Esophagus muscularis mucosa (tissue), 4 donors: ENCODE results near the gene AHNAK2. TPM values are rescaled to one million over a fixed set of nuclear protein-coding genes. Genes with fewer than 3 reads are reported as not detected.

Experiments used
- DNase-seq: peaks from one replicate; pipeline ENCODE4 v3.0.0-alpha.2; 2017; ENCODE audit errors: extremely low spot score
- H3K27ac ChIP-seq, 4 donors: fragments of 200-600 bp; sonication (generic); replicated peaks in 1 of 4; 1 replicate in 3 of 4; 2 replicates in 1 of 4; pipeline ENCODE4 v1.5.1; 2016 to 2019; ENCODE audit warnings: mild to moderate bottlenecking in 1 of 4
- H3K27me3 ChIP-seq, 4 donors: fragments of 200-600 bp; sonication (generic); one replicate each; pipeline versions ENCODE4 v1.5.1 to v1.6.0; 2016 to 2019
- H3K36me3 ChIP-seq, 4 donors: fragments of 200-600 bp; sonication (generic); one replicate each; pipeline ENCODE4 v1.5.1; 2016 to 2019
- H3K4me1 ChIP-seq, 4 donors: fragments of 200-600 bp; sonication (generic); one replicate each; pipeline ENCODE4 v1.5.1; 2016 to 2019
- H3K4me3 ChIP-seq, 4 donors: fragments of 200-600 bp; sonication (generic); 1 replicate in 2 of 4; 2 replicates in 2 of 4; pipeline ENCODE4 v1.5.1; 2016 to 2019; ENCODE audit warnings: mild to moderate bottlenecking in 4 of 4, moderate library complexity in 1 of 4
- H3K9me3 ChIP-seq, 4 donors: fragments of 200-600 bp; sonication (generic); 1 replicate in 3 of 4; 2 replicates in 1 of 4; pipeline ENCODE4 v1.5.1; 2016 to 2019
- CTCF ChIP-seq, 3 experiments: fragments of 200-600 bp in 2 of 3; fragments of 450-650 bp in 1 of 3; sonication (generic) in 2 of 3; IDR thresholded peaks; one replicate each; pipeline ENCODE4 v1.5.1; 2017 to 2019; ENCODE audit warnings: antibody characterized with exemption in 3 of 3, mild to moderate bottlenecking in 2 of 3, moderate library complexity in 1 of 3
- EP300 ChIP-seq: sonication (generic); formaldehyde crosslinking; IDR thresholded peaks from one replicate; pipeline ENCODE4 v1.6.1; 2017; ENCODE audit warnings: antibody characterized with exemption
- POLR2A ChIP-seq: fragments of 450-650 bp; IDR thresholded peaks from one replicate; pipeline ENCODE4 v1.6.1; 2017; ENCODE audit warnings: antibody characterized with exemption, moderate library complexity, mild to moderate bottlenecking, low read depth
- POLR2AphosphoS5 ChIP-seq, 2 donors: sonication (generic); formaldehyde crosslinking; IDR thresholded peaks; one replicate each; pipeline ENCODE4 v1.6.1; 2017; ENCODE audit warnings: antibody characterized with exemption in 2 of 2
- WGBS: methylation state at CpG from one replicate; pipeline ENCODE4 v1.1.5; 2018; 5-methylcytosine and 5-hydroxymethylcytosine counted together
- intact Hi-C: fragments of 100-400 bp; cut with DNase I; formaldehyde crosslinking; loops from one replicate; pipeline ENCODE4 v1.15.1; 2023
- total RNA-seq, 4 donors: library from RNA; depleted of rRNA; stranded (reverse); fragments of >200 nt; gene quantifications; one replicate each; pipeline versions ENCODE4 v1.1.0 to v1.2.1, GENCODE V29; 2016

AHNAK2 gene
- total RNA-seq, 4 donors from 2014 or later, result 95.3 to 277 (median 195) TPM

GRCh38 chr14:104973385-104974145, 4.6 kb downstream of the AHNAK2 start:
- 16% methylated on average over 22 of the region's 23 CpGs for WGBS
- no peaks in the 10 kb centered on the region for H3K27me3 ChIP-seq
- peak overlapping the region; percentile 87 to 99 (median 94) for H3K27ac ChIP-seq
- H3K9me3 ChIP-seq, result no peaks in the 10 kb centered on the region
- H3K4me1 ChIP-seq, result peaks cover 80 to 100% (median 98%) of the 10 kb centered on the region in 4 donors
- intact Hi-C loops, result loop anchor here (5.0 kb wide), 1 partner anchor 41 kb away; no protein-coding TSS in a partner anchor
- no peaks in the 10 kb centered on the region for H3K36me3 ChIP-seq
- DNase-seq, result no peak
- H3K4me3 ChIP-seq, result peak overlapping the region; percentile 17 to 47 (median 28)
- no peak for TF ChIP-seq EP300
- TF ChIP-seq POLR2AphosphoS5 (IDR thresholded peaks at IDR 0.05), result peak; percentile 45 to 76

GRCh38 chr14:104973135-104973384, 5.1 kb downstream of the AHNAK2 start:
- H3K9me3 ChIP-seq, result no peaks in the 10 kb centered on the region
- H3K4me1 ChIP-seq, result peaks cover 83 to 100% (median 100%) of the 10 kb centered on the region in 4 donors
- peak overlapping the region; percentile 17 to 32 (median 24) for H3K4me3 ChIP-seq
- peak; percentile 96 for DNase-seq
- H3K27me3 ChIP-seq, result peaks cover 0 to under 1% (median 0%) of the 10 kb centered on the region in 4 donors
- TF ChIP-seq POLR2A (no peak), POLR2AphosphoS5 (IDR thresholded peaks at IDR 0.05) (peak in 1 of 2 donors; percentile 76)
- WGBS, result 14% methylated on average over 5 of the region's 12 CpGs
- H3K36me3 ChIP-seq, result no peaks in the 10 kb centered on the region
- intact Hi-C loops, result loop anchor here (5.0 kb wide), 1 partner anchor 41 kb away; no protein-coding TSS in a partner anchor
- peak overlapping the region; percentile 87 to 99 (median 94) for H3K27ac ChIP-seq

DNA sequence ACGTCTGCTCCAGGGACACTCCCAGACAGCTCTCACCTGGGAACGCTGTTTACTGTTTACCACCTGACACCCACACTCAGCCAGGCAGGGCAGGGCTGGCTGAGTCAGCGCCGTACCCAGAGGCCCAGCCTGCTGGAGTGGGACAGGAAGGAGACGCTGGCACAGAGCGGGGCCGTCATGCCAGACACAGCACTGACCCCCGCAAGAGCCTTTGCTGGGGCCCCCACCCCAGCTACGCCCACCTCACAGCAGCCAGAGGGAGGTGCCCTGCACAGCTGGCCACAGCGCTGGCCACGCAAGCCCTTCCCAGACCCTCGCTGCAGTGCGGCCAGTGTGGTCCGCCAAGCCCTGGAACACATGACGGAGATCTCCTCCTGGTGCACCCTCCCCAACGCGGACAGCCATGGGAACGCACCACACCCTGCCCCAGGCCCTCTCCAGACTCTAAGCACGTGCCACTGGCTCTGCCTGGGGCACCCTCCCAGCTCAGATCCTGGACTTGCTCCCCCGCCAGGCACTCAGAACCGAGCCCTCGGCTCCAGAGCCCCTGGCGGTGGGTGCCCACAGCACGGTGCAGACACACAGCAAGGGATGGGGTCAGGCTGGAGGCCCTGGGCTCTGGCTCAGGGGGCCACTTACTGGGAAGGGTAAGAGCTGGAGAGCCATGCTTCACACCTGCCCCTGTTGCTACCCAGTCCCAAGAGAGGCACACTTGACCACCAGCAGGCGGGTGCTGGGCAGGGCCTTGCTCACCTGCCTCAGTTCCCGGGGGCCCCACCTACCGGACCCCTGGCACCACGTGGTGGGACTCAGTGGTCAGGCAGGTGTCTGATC, 5.7 kb downstream of the AHNAK2 start:
- no peak for DNase-seq
- Histone ChIP-seq H3K27ac (peak overlapping the region; percentile 87 to 99 (median 94)), H3K4me3 (peak overlapping the region in 3 of 4 donors; percentile 17 to 32 (median 23)), H3K4me1 (peaks cover 84 to 100% (median 100%) of the 10 kb centered on the region in 4 donors), H3K27me3 (peaks cover 0 to 5% (median 0%) of the 10 kb centered on the region in 4 donors), H3K9me3 (no peaks in the 10 kb centered on the region), H3K36me3 (no peaks in the 10 kb centered on the region)
- TF ChIP-seq POLR2A, result no peak
- TF ChIP-seq POLR2AphosphoS5 (IDR thresholded peaks at IDR 0.05), result peak; percentile 47 to 60
- intact Hi-C loops, result loop anchor here (5.0 kb wide), 1 partner anchor 40 kb away; no protein-coding TSS in a partner anchor
- WGBS, result 59% methylated on average over 20 of the region's 28 CpGs

- intact Hi-C loops, result loop anchor here (5.0 kb wide), 1 partner anchor 39 kb away; no protein-coding TSS in a partner anchor
- peak overlapping the region; percentile 87 to 99 (median 94) for H3K27ac ChIP-seq
- no peaks in the 10 kb centered on the region for H3K36me3 ChIP-seq
- peaks cover 84 to 100% (median 100%) of the 10 kb centered on the region in 4 donors for H3K4me1 ChIP-seq
- H3K27me3 ChIP-seq, result peaks cover 0 to 5% (median 0%) of the 10 kb centered on the region in 4 donors
- DNase-seq, result no peak
- 92% methylated on average over 4 of the region's 12 CpGs for WGBS
- no peaks in the 10 kb centered on the region for H3K9me3 ChIP-seq
- TF ChIP-seq EP300 (no peak), POLR2AphosphoS5 (IDR thresholded peaks at IDR 0.05) (no peak), POLR2A (no peak), CTCF (IDR thresholded peaks at IDR 0.05) (no peak)
- no peak overlapping the region for H3K4me3 ChIP-seq
Observed at GRCh38 chr14:104971447-104972240, 6.5 kb downstream of the AHNAK2 start.

DNA sequence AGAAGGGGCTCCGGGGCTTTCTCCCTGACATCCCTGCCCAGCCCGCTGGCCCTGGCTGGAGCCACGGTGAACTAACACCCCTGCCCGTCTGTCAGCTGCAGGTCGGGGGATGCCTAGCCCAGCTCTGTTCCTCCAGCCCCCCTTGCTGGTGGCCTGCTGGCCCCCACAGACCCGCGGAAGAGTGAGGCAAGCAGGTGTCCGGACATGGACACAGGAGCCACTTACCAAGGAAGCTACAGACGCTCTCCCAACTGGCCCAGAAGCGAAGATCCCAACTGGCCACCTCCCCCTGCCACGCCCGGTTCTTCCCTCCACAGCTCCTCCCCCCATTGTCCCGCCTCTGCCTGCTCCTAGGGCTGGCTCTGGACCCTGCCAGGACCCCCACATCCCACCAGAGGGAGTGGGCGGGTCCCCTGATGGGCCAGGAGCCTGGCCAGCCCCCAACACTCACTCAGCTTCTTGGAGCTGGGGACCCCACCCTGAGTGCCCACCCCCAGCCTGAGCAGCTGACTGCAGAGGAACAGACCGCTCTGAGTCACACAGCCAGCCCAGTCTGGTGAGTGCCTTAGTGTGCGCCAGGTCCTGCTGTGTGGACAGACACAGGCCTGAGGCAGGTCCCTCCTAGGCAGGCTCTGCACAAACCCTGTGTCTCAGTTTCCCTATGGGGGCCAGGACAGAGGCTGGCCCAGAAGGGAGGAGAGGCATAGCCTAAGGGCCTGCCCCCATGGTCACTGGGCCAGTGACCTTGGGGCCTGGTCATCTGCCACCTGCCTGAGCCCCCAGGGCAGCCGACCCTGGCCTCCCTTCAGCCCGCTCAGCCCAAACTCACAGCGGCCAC, 7.7 kb downstream of the AHNAK2 start:
- peak overlapping the region; percentile 54 to 66 (median 60) for H3K4me3 ChIP-seq
- no peak for TF ChIP-seq EP300
- TF ChIP-seq CTCF (IDR thresholded peaks at IDR 0.05), result no peak
- TF ChIP-seq POLR2A, result peak; percentile 21
- TF ChIP-seq POLR2AphosphoS5 (IDR thresholded peaks at IDR 0.05), result peak; percentile 81 to 95
- peaks cover 0 to 5% (median 0%) of the 10 kb centered on the region in 4 donors for H3K27me3 ChIP-seq
- peak overlapping the region; percentile 87 to 99 (median 94) for H3K27ac ChIP-seq
- intact Hi-C loops, result loop anchor here (5.0 kb wide), 1 partner anchor 38 kb away; no protein-coding TSS in a partner anchor
- H3K4me1 ChIP-seq, result peaks cover 76 to 100% (median 100%) of the 10 kb centered on the region in 4 donors
- no peak for DNase-seq
- no peaks in the 10 kb centered on the region for H3K9me3 ChIP-seq
- H3K36me3 ChIP-seq, result peaks cover 0 to 3% (median 0%) of the 10 kb centered on the region in 4 donors
- WGBS, result 38% methylated on average over 8 of the region's 19 CpGs
